Brain microvascular endothelial cell (primary cell): ENCODE results near the gene CTNNA3.
A peak's percentile ranks its signal among the peaks of the same experiment; 100 is the strongest.
"Not testable (repeated sequence)": the region's sequence is repeated elsewhere in the genome, so short reads cannot be mapped to it uniquely, and the experiment has no call there.

Source experiments
- DNase-seq: peaks from one replicate; pipeline ENCODE4 v3.0.0-alpha.2; 2020
- H3K27ac ChIP-seq: fragments of 250-450 bp; sonication (Bioruptor Pico); 2 replicates; pipeline ENCODE4 v1.5.1; 2020; ENCODE audit warnings: mild to moderate bottlenecking, moderate library complexity
- H3K27me3 ChIP-seq: fragments of 250-450 bp; sonication (Bioruptor Pico); replicated peaks from 2 replicates; pipeline ENCODE4 v1.5.1; 2020; ENCODE audit warnings: mild to moderate bottlenecking
- H3K36me3 ChIP-seq: fragments of 250-450 bp; sonication (Bioruptor Pico); replicated peaks from 2 replicates; pipeline ENCODE4 v1.5.1; 2020; ENCODE audit warnings: mild to moderate bottlenecking
- H3K4me3 ChIP-seq: 2 replicates; pipeline ENCODE4 v1.5.1; 2011; ENCODE audit warnings: low read depth, mild to moderate bottlenecking, control low read depth, low read length, moderate library complexity
- CTCF ChIP-seq: IDR thresholded peaks from 2 replicates; pipeline ENCODE4 v1.5.1; 2011; ENCODE audit warnings: low read depth, mild to moderate bottlenecking, moderate library complexity, low read length, control low read depth, inconsistent platforms; ENCODE audit errors: missing control alignments
- in situ Hi-C: cut with HindIII; loops from 2 replicates; pipeline ENCODE4 v1.10.0; 2017; ENCODE audit warnings: low sequenced_read_pairs, low pct_ligation_motif_present

The CTNNA3 gene

GRCh38 chr10:67705921-67706320 lies 9.9 kb upstream of the CTNNA3 start:
- DNase-seq = no peak
- Histone ChIP-seq H3K36me3 (no peaks in the 10 kb centered on the region), H3K27me3 (no peaks in the 10 kb centered on the region), H3K4me3 (no peak overlapping the region), H3K27ac (no peak overlapping the region)
- in situ Hi-C loops = no loop called here
- TF ChIP-seq CTCF = no peak

- DNase-seq, in situ Hi-C loops: not testable (repeated sequence)
Observed at GRCh38 chr10:67699613-67700270, 3.7 kb upstream of the CTNNA3 start.

GRCh38 chr10:67698164-67698563 lies 2.2 kb upstream of the CTNNA3 start:
- Histone ChIP-seq H3K27me3 (peaks cover 4% of the 10 kb centered on the region), H3K36me3 (no peaks in the 10 kb centered on the region), H3K4me3 (no peak overlapping the region), H3K27ac (no peak overlapping the region)
- TF ChIP-seq CTCF = no peak
- no peak for DNase-seq
- in situ Hi-C loops = no loop called here

More at GRCh38 chr10:67699613-67700270, 3.7 kb upstream of the CTNNA3 start:
- not testable (repeated sequence) for H3K27ac ChIP-seq, H3K27me3 ChIP-seq, H3K4me3 ChIP-seq, H3K36me3 ChIP-seq

- DNase-seq = peak; percentile 39
Observed at GRCh38 chr10:67697724-67698131, 1.7 kb upstream of the CTNNA3 start.

DNA sequence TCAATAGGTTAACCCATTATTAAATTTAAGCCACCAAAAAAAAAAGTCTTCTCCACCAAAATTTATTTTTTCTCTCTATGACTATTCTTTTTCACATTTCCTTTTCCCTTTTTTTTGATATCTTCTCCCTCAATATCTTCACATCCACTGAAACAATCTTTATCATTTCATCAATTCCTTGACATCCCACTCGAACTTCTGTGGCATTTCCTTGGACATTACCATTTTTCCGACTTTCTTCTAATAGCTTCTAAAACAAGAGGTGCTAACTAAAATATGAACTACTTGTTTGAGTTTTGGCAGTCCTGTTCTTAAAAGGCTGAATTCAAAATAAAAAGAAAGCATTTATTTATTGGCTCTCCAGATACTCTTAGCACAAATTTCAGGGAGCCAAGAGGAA lies 684 bp upstream of the CTNNA3 start:
- in situ Hi-C loops = no loop called here
- Histone ChIP-seq H3K27me3 (peaks cover 6% of the 10 kb centered on the region), H3K4me3 (no peak overlapping the region), H3K27ac (no peak overlapping the region), H3K36me3 (no peaks in the 10 kb centered on the region)
- no peak for TF ChIP-seq CTCF
- no peak for DNase-seq

More at GRCh38 chr10:67697724-67698131, 1.7 kb upstream of the CTNNA3 start:
- Histone ChIP-seq H3K36me3 (no peaks in the 10 kb centered on the region), H3K27me3 (peaks cover 6% of the 10 kb centered on the region), H3K27ac (no peak overlapping the region), H3K4me3 (no peak overlapping the region)
- in situ Hi-C loops = no loop called here
- peak; percentile 70 for TF ChIP-seq CTCF

- TF ChIP-seq CTCF = no peak
- Histone ChIP-seq H3K36me3 (no peaks in the 10 kb centered on the region), H3K27me3 (peaks cover 6% of the 10 kb centered on the region)
Observed at GRCh38 chr10:67695555-67695954, 440 bp downstream of the CTNNA3 start.

GRCh38 chr10:67691861-67692260 lies 4.1 kb downstream of the CTNNA3 start:
- H3K36me3 ChIP-seq, H3K27ac ChIP-seq, in situ Hi-C loops, H3K27me3 ChIP-seq, H3K4me3 ChIP-seq, DNase-seq: not testable (repeated sequence)

More at GRCh38 chr10:67695555-67695954, 440 bp downstream of the CTNNA3 start:
- Histone ChIP-seq H3K4me3 (no peak overlapping the region), H3K27ac (no peak overlapping the region)
- no peak for DNase-seq
- in situ Hi-C loops = no loop called here

GRCh38 chr10:67690540-67690939 lies 5.5 kb downstream of the CTNNA3 start:
- in situ Hi-C loops, DNase-seq: not testable (repeated sequence)

DNA sequence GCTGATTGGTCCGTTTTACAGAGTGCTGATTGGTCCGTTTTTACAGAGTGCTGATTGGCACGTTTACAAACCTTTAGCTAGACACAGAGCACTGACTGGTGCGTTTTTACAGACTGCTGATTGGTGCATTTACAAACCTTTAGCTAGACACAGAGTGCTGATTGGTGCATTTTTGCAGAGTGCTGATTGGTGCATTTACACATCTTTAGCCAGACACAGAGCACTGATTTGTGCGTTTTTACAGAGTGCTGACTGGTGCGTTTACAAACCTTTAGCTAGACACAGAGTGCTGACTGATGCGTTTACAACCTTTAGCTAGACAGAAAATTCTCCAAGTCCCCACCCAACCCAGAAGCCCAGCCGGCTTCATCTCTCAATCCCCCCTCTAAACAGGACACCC lies 11.9 kb downstream of the CTNNA3 start:
- H3K4me3 ChIP-seq, in situ Hi-C loops, H3K27ac ChIP-seq, DNase-seq, H3K36me3 ChIP-seq, H3K27me3 ChIP-seq: not testable (repeated sequence)

More at GRCh38 chr10:67690540-67690939, 5.5 kb downstream of the CTNNA3 start:
- not testable (repeated sequence) for H3K4me3 ChIP-seq, H3K36me3 ChIP-seq, H3K27me3 ChIP-seq, H3K27ac ChIP-seq
